Urinary bladder (tissue), 4 donors: Measurements from ENCODE around the gene PALM3. TPM values are rescaled to one million over a fixed set of nuclear protein-coding genes. Genes with fewer than 3 reads are reported as not detected.
A peak's percentile ranks its signal among the peaks of the same experiment; 100 is the strongest.

ENCODE experiments used
- DNase-seq: peaks from one replicate; pipeline ENCODE4 v3.0.0-alpha.2; 2015; ENCODE audit errors: extremely low spot score
- H3K27ac ChIP-seq: one replicate; pipeline ENCODE4 v1.5.1; 2013; ENCODE audit warnings: low read depth, mild to moderate bottlenecking, moderate library complexity
- H3K36me3 ChIP-seq: one replicate; pipeline ENCODE4 v1.6.1; 2013; ENCODE audit warnings: mild to moderate bottlenecking, moderate library complexity; ENCODE audit not compliant: insufficient read depth
- H3K4me1 ChIP-seq: one replicate; pipeline ENCODE4 v1.6.1; 2013; ENCODE audit warnings: mild to moderate bottlenecking, moderate library complexity; ENCODE audit not compliant: insufficient read depth
- H3K4me3 ChIP-seq: one replicate; pipeline ENCODE4 v1.5.1; 2013; ENCODE audit warnings: low read depth, low read length
- WGBS: extraction: QIAGEN DNeasy Blood & Tissue Kit; methylation state at CpG from one replicate; pipeline ENCODE4 v1.1.7; 2013; 5-methylcytosine and 5-hydroxymethylcytosine counted together
- polyA plus RNA-seq: library from polyadenylated mRNA; stranded (reverse); fragments of 200-250 nt; gene quantifications from one replicate; pipeline ENCODE4 v1.2.3, GENCODE V29; 2013
- total RNA-seq: library from RNA; depleted of rRNA; stranded (reverse); fragments of >200 nt; gene quantifications from one replicate; pipeline ENCODE4 v1.2.3, GENCODE V29; 2014
- donor health status: healthy with polysubstance abuse.
- donor health status: healthy.

Gene PALM3
- total and polyA plus RNA-seq, 2 donors = 0.90 to 2.8 TPM

- WGBS = 23% methylated on average over 24 of the region's 24 CpGs
- H3K4me3 ChIP-seq = peak overlapping the region; percentile 71
- H3K4me1 ChIP-seq = no peaks in the 10 kb centered on the region
- no peak for DNase-seq
- H3K36me3 ChIP-seq = no peaks in the 10 kb centered on the region
- peak overlapping the region; percentile 79 for H3K27ac ChIP-seq
These were observed 20.2 kb upstream of the PALM3 start for GRCh38 chr19:14081797-14082674.

- Histone ChIP-seq H3K36me3 (no peaks in the 10 kb centered on the region), H3K4me1 (no peaks in the 10 kb centered on the region), H3K27ac (peak overlapping the region; percentile 80), H3K4me3 (peak overlapping the region; percentile 71)
- under 1% methylated on average over 50 of the region's 50 CpGs for WGBS
- DNase-seq = peak; percentile 99
These were observed 19.3 kb upstream of the PALM3 start for GRCh38 chr19:14080887-14081796.

- DNase-seq = no peak
- no peak overlapping the region for H3K27ac ChIP-seq
- H3K36me3 ChIP-seq = no peaks in the 10 kb centered on the region
- no peak overlapping the region for H3K4me3 ChIP-seq
- 72% methylated on average over 2 of the region's 2 CpGs for WGBS
- H3K4me1 ChIP-seq = no peaks in the 10 kb centered on the region
These were observed 16.5 kb upstream of the PALM3 start for GRCh38 chr19:14078411-14078810.

- peaks cover 2% of the 10 kb centered on the region for H3K4me1 ChIP-seq
- H3K4me3 ChIP-seq = peak overlapping the region; percentile 51
- H3K27ac ChIP-seq = peak overlapping the region; percentile 86
- no peak for DNase-seq
- H3K36me3 ChIP-seq = no peaks in the 10 kb centered on the region
- WGBS = 4% methylated on average over 44 of the region's 44 CpGs
These were observed 12.3 kb upstream of the PALM3 start for GRCh38 chr19:14073925-14074838.

- under 1% methylated on average over 106 of the region's 106 CpGs for WGBS
- no peak for DNase-seq
- H3K4me3 ChIP-seq = peak overlapping the region; percentile 51
These were observed 11.5 kb upstream of the PALM3 start for GRCh38 chr19:14073261-14073924.

GRCh38 chr19:14072535-14073260, 10.8 kb upstream of the PALM3 start, which contains the start of gene MISP3:
Gene MISP3, plus strand, starts transcription at chr19:14072786. Its CDS starts 524 bp downstream, at chr19:14073310.
- Histone ChIP-seq H3K36me3 (no peaks in the 10 kb centered on the region), H3K4me1 (peaks cover 2% of the 10 kb centered on the region), H3K4me3 (peak within 1 kb of the TSS; percentile 51), H3K27ac (peak within 1 kb of the TSS; percentile 86)
- 2% methylated on average over 51 of the region's 51 CpGs for WGBS
- no peak for DNase-seq

More at GRCh38 chr19:14073261-14073924, 11.5 kb upstream of the PALM3 start:
- peaks cover 2% of the 10 kb centered on the region for H3K4me1 ChIP-seq
- no peaks in the 10 kb centered on the region for H3K36me3 ChIP-seq
- peak overlapping the region; percentile 86 for H3K27ac ChIP-seq

GRCh38 chr19:14070268-14071050, 8.6 kb upstream of the PALM3 start:
- DNase-seq = no peak
- Histone ChIP-seq H3K27ac (no peak overlapping the region), H3K36me3 (no peaks in the 10 kb centered on the region), H3K4me1 (peaks cover 2% of the 10 kb centered on the region), H3K4me3 (no peak overlapping the region)
- WGBS = 94% methylated on average over 43 of the region's 43 CpGs

GRCh38 chr19:14066134-14066533, 4.3 kb upstream of the PALM3 start:
- DNase-seq = no peak
- no peaks in the 10 kb centered on the region for H3K36me3 ChIP-seq
- H3K4me1 ChIP-seq = no peaks in the 10 kb centered on the region
- no peak overlapping the region for H3K27ac ChIP-seq
- H3K4me3 ChIP-seq = no peak overlapping the region
- 68% methylated on average over 2 of the region's 2 CpGs for WGBS

- H3K36me3 ChIP-seq = no peaks in the 10 kb centered on the region
- H3K4me3 ChIP-seq = no peak overlapping the region
- H3K27ac ChIP-seq = no peak overlapping the region
- WGBS = 75% methylated on average over 7 of the region's 7 CpGs
- no peak for DNase-seq
- no peaks in the 10 kb centered on the region for H3K4me1 ChIP-seq
These were observed 1.2 kb upstream of the PALM3 start for GRCh38 chr19:14063105-14063504.

- Histone ChIP-seq H3K27ac (no peak overlapping the region), H3K4me3 (no peak overlapping the region), H3K4me1 (no peaks in the 10 kb centered on the region), H3K36me3 (no peaks in the 10 kb centered on the region)
- no peak for DNase-seq
- 83% methylated on average over 5 of the region's 5 CpGs for WGBS
These were observed 631 bp upstream of the PALM3 start for GRCh38 chr19:14062558-14062855.

- H3K36me3 ChIP-seq = no peaks in the 10 kb centered on the region
- H3K27ac ChIP-seq = no peak overlapping the region
- H3K4me1 ChIP-seq = no peaks in the 10 kb centered on the region
- no peak overlapping the region for H3K4me3 ChIP-seq
- DNase-seq = no peak
- 52% methylated on average over 9 of the region's 9 CpGs for WGBS
These were observed 661 bp downstream of the PALM3 start for GRCh38 chr19:14061081-14061749.
